GM12878 (cell line): ENCODE measurements around the gene SPINK4. TPM values are rescaled to one million over a fixed set of nuclear protein-coding genes. Genes with fewer than 3 reads are reported as not detected.

ENCODE experiments used
- ATAC-seq: fragments of 200-7000 bp; cut with Tn5 transposase; 3 replicates; pipeline ENCODE4 v1.9.1; 2020; ENCODE audit warnings: mild to moderate bottlenecking, moderate library complexity
- BruUV-seq: library from RNA; stranded (reverse); fragments of 400-500 nt; replicated peaks from 2 replicates; lab custom pipeline; 2021; lab: Mats Ljungman, UMichigan
- CTCF ChIA-PET: fragments of 300-600 bp; sonication (Branson Sonifier 250); formaldehyde crosslinking; extraction: SDS; loops from one replicate; lab custom pipeline; 2021; ENCODE audit warnings: inconsistent platforms; lab: Yijun Ruan, JAX
- POLR2A ChIA-PET: fragments of 350-600 bp; formaldehyde crosslinking; extraction: SDS; loops from one replicate; lab custom pipeline; 2021; ENCODE audit warnings: inconsistent platforms; lab: Charles Lee
- RAD21 ChIA-PET: fragments of 300-600 bp; sonication (Branson Sonifier 250); formaldehyde crosslinking; loops from one replicate; lab custom pipeline; 2023; ENCODE audit warnings: antibody characterized with exemption; ENCODE audit not compliant: unreplicated experiment; lab: Charles Lee
- SMC1A ChIA-PET: fragments of 300-600 bp; sonication (Branson Sonifier 250); formaldehyde crosslinking; loops from one replicate; lab custom pipeline; 2023; ENCODE audit not compliant: unreplicated experiment, uncharacterized antibody; lab: Charles Lee
- DNase-seq: peaks from one replicate; pipeline ENCODE4 v3.0.0-alpha.2; 2011; ENCODE audit warnings: low read depth, low spot score
- FAIRE-seq: peaks from 3 replicates; lab custom pipeline; 2011; peaks lifted over from hg19 to GRCh38; lab: Jason Lieb, UNC
- H2AFZ ChIP-seq: 2 replicates; pipeline ENCODE4 v1.6.0; 2011; ENCODE audit warnings: low read depth, low read length, control low read depth; ENCODE audit not compliant: control insufficient read depth
- H3K27ac ChIP-seq: 2 replicates; pipeline ENCODE4 v1.5.1; 2011; ENCODE audit warnings: control low read depth; ENCODE audit not compliant: control insufficient read depth, insufficient read depth
- H3K27me3 ChIP-seq, 2 experiments: replicated peaks in 1 of 2; 2 replicates each; pipeline versions ENCODE4 v1.6.0 to v1.6.1; 2011; ENCODE audit warnings: low read length in 1 of 2; ENCODE audit not compliant: control insufficient read depth in 2 of 2, insufficient read depth in 2 of 2
- H3K36me3 ChIP-seq, 2 experiments: 2 replicates each; pipeline ENCODE4 v1.5.1; 2011; ENCODE audit warnings: low read length in 1 of 2; ENCODE audit not compliant: control insufficient read depth in 2 of 2, insufficient read depth in 2 of 2
- H3K4me1 ChIP-seq: 2 replicates; pipeline ENCODE4 v1.6.1; 2011; ENCODE audit warnings: mild to moderate bottlenecking, low read length, moderate library complexity, mixed read lengths; ENCODE audit not compliant: control insufficient read depth, insufficient read depth
- H3K4me2 ChIP-seq: 2 replicates; pipeline ENCODE4 v1.6.0; 2011; ENCODE audit warnings: control low read depth; ENCODE audit not compliant: control insufficient read depth, insufficient read depth
- H3K4me3 ChIP-seq: fragments of 200-600 bp; sonication (generic); 2 replicates; pipeline ENCODE4 v1.5.1; 2016
- H3K79me2 ChIP-seq: 2 replicates; pipeline ENCODE4 v1.6.0; 2011; ENCODE audit warnings: low read length; ENCODE audit not compliant: control insufficient read depth, insufficient read depth
- H3K9ac ChIP-seq: 2 replicates; pipeline ENCODE4 v1.8.0; 2011; ENCODE audit warnings: low read length, control low read depth, mixed read lengths; ENCODE audit not compliant: control insufficient read depth, insufficient read depth
- H3K9me3 ChIP-seq: replicated peaks from 3 replicates; pipeline ENCODE4 v1.5.1; 2011; ENCODE audit warnings: mild to moderate bottlenecking, low read length; ENCODE audit not compliant: control insufficient read depth, insufficient read depth
- H4K20me1 ChIP-seq: 2 replicates; pipeline ENCODE4 v1.6.0; 2011; ENCODE audit not compliant: control insufficient read depth, insufficient read depth
- EED ChIP-seq: sonication (generic); IDR thresholded peaks from 2 replicates; pipeline ENCODE4 v1.6.1; 2016; ENCODE audit warnings: antibody characterized with exemption, low read depth
- HDAC2 ChIP-seq: fragments of 200-600 bp; sonication (generic); IDR thresholded peaks from 2 replicates; pipeline ENCODE4 v1.6.1; 2017
- MYC ChIP-seq: IDR thresholded peaks from 2 replicates; pipeline ENCODE4 v1.6.1; 2011; ENCODE audit warnings: mild to moderate bottlenecking, low read length, moderate library complexity, inconsistent platforms; ENCODE audit not compliant: insufficient read depth, insufficient replicate concordance, insufficient read length, severe bottlenecking
- NFIC ChIP-seq: IDR thresholded peaks from 2 replicates; pipeline ENCODE4 v1.6.1; 2012; ENCODE audit warnings: low read depth, mild to moderate bottlenecking, inconsistent platforms, low read length, moderate library complexity
- PML ChIP-seq: IDR thresholded peaks from 2 replicates; pipeline ENCODE4 v1.6.1; 2012; ENCODE audit warnings: low read length, inconsistent platforms
- PRDM15 ChIP-seq: fragments of 450-650 bp; formaldehyde crosslinking; IDR thresholded peaks from 2 replicates; pipeline ENCODE4 v1.4.0; 2020; ENCODE audit warnings: mild to moderate bottlenecking, moderate library complexity
- TARDBP ChIP-seq: IDR thresholded peaks from 2 replicates; pipeline ENCODE4 v1.6.1; 2016; ENCODE audit warnings: borderline replicate concordance
- WGBS: methylation state at CpG from one replicate; pipeline ENCODE4 v1.1.6; 2016; ENCODE audit warnings: low lambda C conversion rate; ENCODE audit not compliant: insufficient replicate concordance, insufficient coverage; ENCODE audit errors: missing lambda C conversion rate; 5-methylcytosine and 5-hydroxymethylcytosine counted together
- in situ Hi-C: fragments of 300-500 bp; cut with MboI; formaldehyde crosslinking; loops from 9 replicates; pipeline ENCODE4 v1.14.3; 2018; ENCODE audit warnings: mixed read lengths
- intact Hi-C: fragments of 100-400 bp; cut with micrococcal nuclease; formaldehyde crosslinking; loops from one replicate; pipeline ENCODE4 v1.14.2; 2022; ENCODE audit not compliant: unreplicated experiment
- polyA plus RNA-seq, 11 experiments: library from polyadenylated mRNA; depleted of rRNA in 4 of 11; unstranded in 6 of 11; stranded (reverse) in 5 of 11; fragments of >200 nt; fragmentation: Nextera tagmentation in 4 of 11; fragmentation: Illumina TruSeq in 1 of 11; extraction: Ambion mirVana in 4 of 11; extraction: Trizol in 1 of 11; gene quantifications; 1 replicate in 1 of 11; 2 replicates in 10 of 11; pipeline versions ENCODE4 v1.2.1 to v1.2.3, GENCODE V29; 2011 to 2016; ENCODE audit warnings: inconsistent platforms in 2 of 11, missing spikeins in 2 of 11, low read depth in 1 of 11
- total RNA-seq, 4 experiments: library from RNA; depleted of rRNA in 3 of 4; stranded (reverse); fragments of >200 nt in 3 of 4; fragmentation: Illumina TruSeq in 1 of 4; extraction: Trizol in 1 of 4; gene quantifications; 2 replicates each; pipeline versions ENCODE4 v1.2.1 to v1.2.3, GENCODE V29; 2013 to 2021
- TF ChIP-seq, protein P1 (sequence below): IDR thresholded peaks from 2 replicates; pipeline ENCODE4 v1.6.1; 2012; ENCODE audit warnings: improper control_type of control experiment, low read depth, low read length; ENCODE audit not compliant: insufficient replicate concordance
- TF ChIP-seq, protein P2 (sequence below): fragments of 450-650 bp; IDR thresholded peaks from 2 replicates; pipeline ENCODE4 v1.6.1; 2018; ENCODE audit warnings: borderline replicate concordance, mild to moderate bottlenecking; ENCODE audit not compliant: partially characterized antibody

SPINK4 gene
- total and polyA plus RNA-seq, 10 of the 15 experiments (the other 5 are each of a cell fraction or from before 2014, with no cell fraction given) = not detected

DNA sequence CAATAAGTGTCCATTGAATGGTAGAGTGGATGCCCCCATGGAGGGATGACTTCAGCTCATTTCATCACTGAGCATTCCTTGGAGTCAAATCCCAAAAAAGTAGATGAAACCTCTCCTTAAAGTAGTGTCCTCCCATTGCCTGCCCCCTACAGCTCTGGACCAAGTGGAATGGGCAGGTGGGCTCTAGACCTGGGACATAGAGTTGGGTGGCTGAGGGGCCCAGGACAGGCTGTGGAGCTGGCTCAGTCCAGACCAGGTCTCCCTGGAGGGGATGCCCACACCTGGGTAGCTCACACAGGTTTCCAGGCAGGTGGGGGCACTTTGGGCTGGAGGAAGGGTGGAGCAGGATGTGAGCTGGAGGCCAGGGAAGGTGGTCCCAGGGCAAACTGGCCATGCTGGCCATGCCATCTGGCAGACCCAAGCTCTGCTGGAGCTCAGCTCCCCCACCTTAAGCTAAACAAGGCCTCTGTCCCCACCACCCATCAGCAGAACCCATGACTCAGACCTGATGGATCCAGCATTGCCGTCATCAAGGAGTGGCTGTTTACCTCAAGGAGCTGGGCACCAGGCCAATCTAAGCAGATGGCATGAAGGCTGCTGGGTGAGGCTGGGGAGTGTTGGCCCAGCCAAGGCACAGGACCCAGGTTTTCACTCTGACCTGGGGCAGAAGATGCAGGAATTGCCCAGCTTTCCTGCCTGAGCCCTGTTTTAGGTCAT, 6.2 kb upstream of the SPINK4 start:
- ChIA-PET RAD21 (interaction anchor here (1.5 kb wide), 1 partner anchor 8 kb away, joined by 7 read pairs; no protein-coding TSS in a partner anchor), SMC1A (interaction anchor here (0.9 to 1.3 kb wide), 3 partner anchors 49 to 153 kb away, joined by 3 to 4 read pairs (median 3); no protein-coding TSS in a partner anchor), CTCF (interaction anchor here (0.9 to 1.7 kb wide), 2 partner anchors 25 to 74 kb away, joined by 3 to 6 read pairs; no protein-coding TSS in a partner anchor), POLR2A (interaction anchor here (0.9 kb wide), 1 partner anchor 31 kb away, joined by 3 read pairs; the partner anchor contains the start of genes BAG1 and CHMP5)
- peaks cover 3% of the 10 kb centered on the region; the same call in 1 of the 2 replicates for H3K4me1 ChIP-seq
- intact Hi-C loops (no loop called here), in situ Hi-C loops (no loop called here)
- WGBS = 92% methylated on average over 1 of the region's 1 CpG
- no peak for FAIRE-seq
- DNase-seq = no peak
- no peaks in the 10 kb centered on the region for H3K36me3 ChIP-seq
- no peaks in the 10 kb centered on the region for H3K79me2 ChIP-seq
- no peak overlapping the region for H2AFZ ChIP-seq
- no peak overlapping the region for H3K4me3 ChIP-seq
- no peaks in the 10 kb centered on the region for H3K9me3 ChIP-seq
- no peak overlapping the region for H3K27ac ChIP-seq
- H3K27me3 ChIP-seq = 0 out of 4 replicates have a peak, but pooled peaks cover 0 to 1% of the 10 kb centered on the region in 2 experiments
- no peak overlapping the region for H3K4me2 ChIP-seq
- no peak overlapping the region for H3K9ac ChIP-seq
- no peaks in the 10 kb centered on the region for H4K20me1 ChIP-seq
- no TSS peak for BruUV-seq
- no peak for ATAC-seq
- TF ChIP-seq PRDM15 = no peak
- TF ChIP-seq TARDBP = no peak
- no peak for TF ChIP-seq MYC
- TF ChIP-seq EED = no peak
- no peak for TF ChIP-seq NFIC
- no peak for TF ChIP-seq PML
- TF ChIP-seq, protein P1, sequence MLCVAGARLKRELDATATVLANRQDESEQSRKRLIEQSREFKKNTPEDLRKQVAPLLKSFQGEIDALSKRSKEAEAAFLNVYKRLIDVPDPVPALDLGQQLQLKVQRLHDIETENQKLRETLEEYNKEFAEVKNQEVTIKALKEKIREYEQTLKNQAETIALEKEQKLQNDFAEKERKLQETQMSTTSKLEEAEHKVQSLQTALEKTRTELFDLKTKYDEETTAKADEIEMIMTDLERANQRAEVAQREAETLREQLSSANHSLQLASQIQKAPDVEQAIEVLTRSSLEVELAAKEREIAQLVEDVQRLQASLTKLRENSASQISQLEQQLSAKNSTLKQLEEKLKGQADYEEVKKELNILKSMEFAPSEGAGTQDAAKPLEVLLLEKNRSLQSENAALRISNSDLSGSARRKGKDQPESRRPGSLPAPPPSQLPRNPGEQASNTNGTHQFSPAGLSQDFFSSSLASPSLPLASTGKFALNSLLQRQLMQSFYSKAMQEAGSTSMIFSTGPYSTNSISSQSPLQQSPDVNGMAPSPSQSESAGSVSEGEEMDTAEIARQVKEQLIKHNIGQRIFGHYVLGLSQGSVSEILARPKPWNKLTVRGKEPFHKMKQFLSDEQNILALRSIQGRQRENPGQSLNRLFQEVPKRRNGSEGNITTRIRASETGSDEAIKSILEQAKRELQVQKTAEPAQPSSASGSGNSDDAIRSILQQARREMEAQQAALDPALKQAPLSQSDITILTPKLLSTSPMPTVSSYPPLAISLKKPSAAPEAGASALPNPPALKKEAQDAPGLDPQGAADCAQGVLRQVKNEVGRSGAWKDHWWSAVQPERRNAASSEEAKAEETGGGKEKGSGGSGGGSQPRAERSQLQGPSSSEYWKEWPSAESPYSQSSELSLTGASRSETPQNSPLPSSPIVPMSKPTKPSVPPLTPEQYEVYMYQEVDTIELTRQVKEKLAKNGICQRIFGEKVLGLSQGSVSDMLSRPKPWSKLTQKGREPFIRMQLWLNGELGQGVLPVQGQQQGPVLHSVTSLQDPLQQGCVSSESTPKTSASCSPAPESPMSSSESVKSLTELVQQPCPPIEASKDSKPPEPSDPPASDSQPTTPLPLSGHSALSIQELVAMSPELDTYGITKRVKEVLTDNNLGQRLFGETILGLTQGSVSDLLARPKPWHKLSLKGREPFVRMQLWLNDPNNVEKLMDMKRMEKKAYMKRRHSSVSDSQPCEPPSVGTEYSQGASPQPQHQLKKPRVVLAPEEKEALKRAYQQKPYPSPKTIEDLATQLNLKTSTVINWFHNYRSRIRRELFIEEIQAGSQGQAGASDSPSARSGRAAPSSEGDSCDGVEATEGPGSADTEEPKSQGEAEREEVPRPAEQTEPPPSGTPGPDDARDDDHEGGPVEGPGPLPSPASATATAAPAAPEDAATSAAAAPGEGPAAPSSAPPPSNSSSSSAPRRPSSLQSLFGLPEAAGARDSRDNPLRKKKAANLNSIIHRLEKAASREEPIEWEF = no peak
- TF ChIP-seq HDAC2 = no peak
- TF ChIP-seq, protein P2, sequence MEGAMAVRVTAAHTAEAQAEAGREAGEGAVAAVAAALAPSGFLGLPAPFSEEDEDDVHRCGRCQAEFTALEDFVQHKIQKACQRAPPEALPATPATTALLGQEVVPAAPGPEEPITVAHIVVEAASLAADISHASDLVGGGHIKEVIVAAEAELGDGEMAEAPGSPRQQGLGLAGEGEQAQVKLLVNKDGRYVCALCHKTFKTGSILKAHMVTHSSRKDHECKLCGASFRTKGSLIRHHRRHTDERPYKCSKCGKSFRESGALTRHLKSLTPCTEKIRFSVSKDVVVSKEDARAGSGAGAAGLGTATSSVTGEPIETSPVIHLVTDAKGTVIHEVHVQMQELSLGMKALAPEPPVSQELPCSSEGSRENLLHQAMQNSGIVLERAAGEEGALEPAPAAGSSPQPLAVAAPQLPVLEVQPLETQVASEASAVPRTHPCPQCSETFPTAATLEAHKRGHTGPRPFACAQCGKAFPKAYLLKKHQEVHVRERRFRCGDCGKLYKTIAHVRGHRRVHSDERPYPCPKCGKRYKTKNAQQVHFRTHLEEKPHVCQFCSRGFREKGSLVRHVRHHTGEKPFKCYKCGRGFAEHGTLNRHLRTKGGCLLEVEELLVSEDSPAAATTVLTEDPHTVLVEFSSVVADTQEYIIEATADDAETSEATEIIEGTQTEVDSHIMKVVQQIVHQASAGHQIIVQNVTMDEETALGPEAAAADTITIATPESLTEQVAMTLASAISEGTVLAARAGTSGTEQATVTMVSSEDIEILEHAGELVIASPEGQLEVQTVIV = no peak
